Activated B cell treated with CpG ODN at 0.5 μM for 24 hours (primary cell): Measurements from ENCODE around the gene ADARB1. TPM values are rescaled to one million over a fixed set of nuclear protein-coding genes. Genes with fewer than 3 reads are reported as not detected.

Source experiments
- ATAC-seq: fragments of 200-7000 bp; cut with Tn5 transposase; one replicate; pipeline ENCODE4 v1.10.0; 2021; ENCODE audit warnings: low read depth, mild to moderate bottlenecking, moderate library complexity
- CTCF ChIA-PET: fragments of 350-600 bp; sonication (Branson Sonifier 250); formaldehyde crosslinking; loops from one replicate; lab custom pipeline; 2021; ENCODE audit warnings: antibody characterized with exemption; lab: Charles Lee
- POLR2A ChIA-PET: fragments of 350-600 bp; sonication (Branson Sonifier 250); formaldehyde crosslinking; loops from one replicate; lab custom pipeline; 2021; ENCODE audit warnings: antibody characterized with exemption; lab: Charles Lee
- DNase-seq: peaks from one replicate; pipeline ENCODE4 v3.0.0; 2022
- H3K27ac Mint-ChIP-seq: one replicate; pipeline ENCODE4 v1.8.0; 2020; ENCODE audit warnings: mixed read lengths
- H3K27me3 Mint-ChIP-seq: one replicate; pipeline ENCODE4 v1.8.0; 2021; ENCODE audit warnings: mixed read lengths
- H3K36me3 Mint-ChIP-seq: one replicate; pipeline ENCODE4 v1.8.0; 2021; ENCODE audit warnings: low read depth, mixed read lengths
- H3K4me1 Mint-ChIP-seq: one replicate; pipeline ENCODE4 v1.8.0; 2021; ENCODE audit warnings: mixed read lengths
- H3K4me3 Mint-ChIP-seq: one replicate; pipeline ENCODE4 v1.8.0; 2020; ENCODE audit warnings: mild to moderate bottlenecking, mixed read lengths
- H3K9me3 Mint-ChIP-seq: one replicate; pipeline ENCODE4 v1.8.0; 2020; ENCODE audit warnings: mixed read lengths
- CTCF ChIP-seq: fragments of 200-600 bp; IDR thresholded peaks from one replicate; pipeline ENCODE4 v1.8.0; 2022; ENCODE audit warnings: antibody characterized with exemption, mild to moderate bottlenecking
- intact Hi-C: fragments of 100-400 bp; cut with micrococcal nuclease; formaldehyde crosslinking; loops from one replicate; pipeline ENCODE4 v1.15.1; 2024
- total RNA-seq: library from RNA; stranded (reverse); gene quantifications from 2 replicates; pipeline ENCODE4 v1.2.3, GENCODE V29; 2022

ADARB1 gene
- total RNA-seq, 1 donor from 2014 or later, result 22.6 TPM

GRCh38 chr21:45175326-45176095, 101.1 kb downstream of the ADARB1 start:
- POLR2A ChIA-PET, result no interaction called here
- H3K4me3 Mint-ChIP-seq, result no peak overlapping the region
- peaks cover 60% of the 10 kb centered on the region for H3K36me3 Mint-ChIP-seq
- H3K27me3 Mint-ChIP-seq, result no peaks in the 10 kb centered on the region
- no peaks in the 10 kb centered on the region for H3K4me1 Mint-ChIP-seq
- no peak for DNase-seq
- intact Hi-C loops, result no loop called here
- CTCF ChIA-PET, result no interaction called here
- H3K27ac Mint-ChIP-seq, result no peak overlapping the region
- no peak for TF ChIP-seq CTCF
- ATAC-seq, result no peak
- no peaks in the 10 kb centered on the region for H3K9me3 Mint-ChIP-seq

GRCh38 chr21:45176141-45176540, 101.8 kb downstream of the ADARB1 start:
- intact Hi-C loops, result no loop called here
- TF ChIP-seq CTCF, result no peak
- ATAC-seq, result no peak
- POLR2A ChIA-PET, result no interaction called here
- no peak overlapping the region for H3K27ac Mint-ChIP-seq
- peaks cover 63% of the 10 kb centered on the region for H3K36me3 Mint-ChIP-seq
- DNase-seq, result no peak
- no peaks in the 10 kb centered on the region for H3K27me3 Mint-ChIP-seq
- CTCF ChIA-PET, result no interaction called here
- no peak overlapping the region for H3K4me3 Mint-ChIP-seq
- H3K9me3 Mint-ChIP-seq, result no peaks in the 10 kb centered on the region
- no peaks in the 10 kb centered on the region for H3K4me1 Mint-ChIP-seq

- H3K36me3 Mint-ChIP-seq, result peaks cover 63% of the 10 kb centered on the region
- CTCF ChIA-PET, result no interaction called here
- no peak for DNase-seq
- H3K4me1 Mint-ChIP-seq, result no peaks in the 10 kb centered on the region
- POLR2A ChIA-PET, result no interaction called here
- intact Hi-C loops, result no loop called here
- H3K27ac Mint-ChIP-seq, result no peak overlapping the region
- no peak for ATAC-seq
- no peak overlapping the region for H3K4me3 Mint-ChIP-seq
- no peaks in the 10 kb centered on the region for H3K27me3 Mint-ChIP-seq
- TF ChIP-seq CTCF, result no peak
- no peaks in the 10 kb centered on the region for H3K9me3 Mint-ChIP-seq
Observed at GRCh38 chr21:45177039-45177438, 102.7 kb downstream of the ADARB1 start.

- DNase-seq (no peak), ATAC-seq (no peak)
- intact Hi-C loops, result no loop called here
- ChIA-PET CTCF (no interaction called here), POLR2A (no interaction called here)
- Mint-ChIP-seq H3K9me3 (no peaks in the 10 kb centered on the region), H3K27me3 (no peaks in the 10 kb centered on the region), H3K4me3 (no peak overlapping the region), H3K4me1 (no peaks in the 10 kb centered on the region), H3K27ac (no peak overlapping the region), H3K36me3 (peaks cover 63% of the 10 kb centered on the region)
- TF ChIP-seq CTCF, result no peak
Observed at GRCh38 chr21:45178070-45178608, 103.8 kb downstream of the ADARB1 start.

- Mint-ChIP-seq H3K4me1 (no peaks in the 10 kb centered on the region), H3K27me3 (no peaks in the 10 kb centered on the region), H3K27ac (no peak overlapping the region), H3K4me3 (no peak overlapping the region), H3K9me3 (no peaks in the 10 kb centered on the region), H3K36me3 (peaks cover 63% of the 10 kb centered on the region)
- CTCF ChIA-PET, result no interaction called here
- no peak for TF ChIP-seq CTCF
- intact Hi-C loops, result no loop called here
- POLR2A ChIA-PET, result no interaction called here
- no peak for DNase-seq
- no peak for ATAC-seq
Observed at GRCh38 chr21:45178971-45179370, 104.6 kb downstream of the ADARB1 start.
